IPS-18c (cell line): ENCODE results near the gene KIAA1217.
"Not testable (repeated sequence)": the region's sequence is repeated elsewhere in the genome, so short reads cannot be mapped to it uniquely, and the experiment has no call there.

Experiments used
- H3K4me3 ChIP-seq: 2 replicates; pipeline ENCODE4 v1.7.0; 2013; ENCODE audit warnings: low read depth, mild to moderate bottlenecking, low read length, moderate library complexity; ENCODE audit not compliant: insufficient read depth
- H3K9me3 ChIP-seq: one replicate; pipeline ENCODE4 v1.6.1; 2013; ENCODE audit warnings: mild to moderate bottlenecking, low read length, moderate library complexity; ENCODE audit not compliant: control insufficient read depth, insufficient read depth

Gene KIAA1217

GRCh38 chr10:24428410-24428782 lies 219.5 kb downstream of the KIAA1217 start:
- H3K4me3 ChIP-seq, result no peak overlapping the region
- H3K9me3 ChIP-seq, result no peaks in the 10 kb centered on the region

- no peak overlapping the region for H3K4me3 ChIP-seq
- H3K9me3 ChIP-seq, result no peaks in the 10 kb centered on the region
These were observed 221.7 kb downstream of the KIAA1217 start for GRCh38 chr10:24430591-24430990.

- H3K9me3 ChIP-seq, result no peaks in the 10 kb centered on the region
- no peak overlapping the region for H3K4me3 ChIP-seq
These were observed 223.8 kb downstream of the KIAA1217 start for GRCh38 chr10:24432478-24433416.

DNA sequence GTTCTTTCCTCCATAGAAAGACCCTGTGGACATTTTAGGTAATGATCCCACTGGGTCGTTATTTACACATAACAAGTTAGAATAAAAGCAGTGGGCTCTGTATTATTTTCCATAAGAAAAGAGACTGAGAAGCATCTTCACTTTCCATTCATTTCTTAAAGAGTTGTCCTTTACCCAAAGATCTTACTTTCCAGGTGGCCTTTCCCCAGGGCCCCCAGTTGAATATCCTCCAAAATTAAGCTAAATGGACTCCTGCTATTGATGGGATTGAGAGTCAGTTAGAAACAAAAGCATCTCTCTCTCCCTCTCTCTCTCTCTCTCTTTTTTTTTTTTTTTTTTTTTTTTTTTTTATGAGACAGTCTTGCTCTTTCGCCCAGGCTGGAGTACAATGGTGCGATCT lies 224.8 kb downstream of the KIAA1217 start:
- Histone ChIP-seq H3K9me3 (no peaks in the 10 kb centered on the region), H3K4me3 (no peak overlapping the region)

GRCh38 chr10:24434961-24435360 lies 226.0 kb downstream of the KIAA1217 start:
- H3K9me3 ChIP-seq, result no peaks in the 10 kb centered on the region
- H3K4me3 ChIP-seq, result no peak overlapping the region

DNA sequence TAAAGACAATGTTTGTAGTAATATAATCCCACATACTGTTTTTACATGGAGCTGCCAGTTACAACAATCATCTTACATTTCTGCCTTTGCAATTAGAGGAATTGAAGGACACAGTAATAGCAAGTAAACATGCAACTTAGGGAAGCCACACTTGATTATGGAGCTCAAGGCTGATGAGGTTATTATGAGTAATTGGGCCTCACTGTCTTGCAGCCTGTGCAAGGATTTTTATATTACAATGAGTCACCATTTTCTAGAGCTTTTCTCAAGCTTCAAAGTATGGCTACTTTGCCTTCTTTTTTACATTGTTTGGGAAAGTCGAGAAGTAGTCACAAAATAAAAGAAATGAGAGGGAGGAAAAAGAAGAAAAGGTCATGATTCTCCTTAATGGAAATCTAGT lies 226.4 kb downstream of the KIAA1217 start:
- Histone ChIP-seq H3K4me3 (no peak overlapping the region), H3K9me3 (no peaks in the 10 kb centered on the region)

DNA sequence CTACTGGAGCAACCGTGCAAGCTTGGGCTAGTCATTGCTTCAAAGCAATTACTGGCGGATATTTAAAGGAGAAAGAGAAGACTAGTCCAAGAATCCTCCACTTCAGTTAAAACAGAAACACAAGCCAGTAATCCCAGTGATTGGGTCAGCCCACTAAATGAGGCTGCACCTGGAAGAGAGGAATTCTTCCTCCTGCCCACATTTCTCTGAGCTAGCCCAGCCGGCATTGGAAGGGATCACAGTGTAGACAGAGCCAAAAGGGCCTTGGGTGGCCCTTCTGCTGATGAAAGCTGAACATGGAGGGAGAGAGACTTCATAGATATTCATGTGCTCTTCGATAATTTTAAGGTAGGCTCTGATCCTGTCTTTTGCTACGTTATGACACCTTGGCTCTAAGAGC lies 228.4 kb downstream of the KIAA1217 start:
- Histone ChIP-seq H3K4me3 (no peak overlapping the region), H3K9me3 (no peaks in the 10 kb centered on the region)

GRCh38 chr10:24438800-24439199 lies 229.9 kb downstream of the KIAA1217 start:
- no peaks in the 10 kb centered on the region for H3K9me3 ChIP-seq
- H3K4me3 ChIP-seq, result no peak overlapping the region

DNA sequence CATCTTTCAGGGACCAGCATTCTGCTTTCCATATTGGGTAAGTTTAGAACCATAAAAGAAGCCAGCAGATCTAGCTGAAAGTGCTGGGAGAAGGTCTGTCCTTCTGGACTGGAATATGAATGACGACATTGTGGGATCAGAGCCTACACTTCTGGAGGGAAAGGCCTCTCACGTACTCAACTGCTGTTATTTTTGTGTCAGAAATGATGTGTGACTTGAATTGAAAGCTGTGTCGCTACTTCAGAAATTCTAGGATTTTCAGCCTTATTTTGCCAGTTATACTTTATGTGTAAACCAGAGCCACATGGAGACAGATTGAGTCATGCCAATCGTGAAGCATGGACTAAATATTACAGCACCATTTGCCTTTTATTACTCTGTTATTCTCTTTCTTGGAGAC lies 231.0 kb downstream of the KIAA1217 start:
- Histone ChIP-seq H3K4me3 (no peak overlapping the region), H3K9me3 (no peaks in the 10 kb centered on the region)

GRCh38 chr10:24440817-24441797 lies 232.2 kb downstream of the KIAA1217 start:
- H3K4me3 ChIP-seq, result no peak overlapping the region
- H3K9me3 ChIP-seq, result no peaks in the 10 kb centered on the region

DNA sequence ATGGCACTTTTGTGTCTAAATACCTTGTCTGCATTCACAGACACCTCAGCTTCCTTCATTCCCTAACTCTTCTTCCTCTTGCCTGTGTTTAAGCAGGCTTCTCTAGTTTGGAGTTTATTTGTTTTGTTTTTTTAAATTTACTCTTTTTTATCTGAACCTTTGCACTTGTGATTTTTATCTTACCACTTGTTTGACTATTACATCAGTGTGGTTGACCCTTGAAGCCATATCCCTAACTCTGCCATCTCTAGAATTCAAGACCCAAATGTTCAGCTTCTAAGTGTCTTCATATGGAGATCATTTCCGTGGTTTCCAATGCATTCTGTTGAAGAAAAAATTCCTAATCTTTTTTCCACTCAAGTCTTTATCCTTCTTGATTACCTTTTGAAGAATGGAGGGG lies 233.3 kb downstream of the KIAA1217 start:
- Histone ChIP-seq H3K9me3 (no peaks in the 10 kb centered on the region), H3K4me3 (no peak overlapping the region)

DNA sequence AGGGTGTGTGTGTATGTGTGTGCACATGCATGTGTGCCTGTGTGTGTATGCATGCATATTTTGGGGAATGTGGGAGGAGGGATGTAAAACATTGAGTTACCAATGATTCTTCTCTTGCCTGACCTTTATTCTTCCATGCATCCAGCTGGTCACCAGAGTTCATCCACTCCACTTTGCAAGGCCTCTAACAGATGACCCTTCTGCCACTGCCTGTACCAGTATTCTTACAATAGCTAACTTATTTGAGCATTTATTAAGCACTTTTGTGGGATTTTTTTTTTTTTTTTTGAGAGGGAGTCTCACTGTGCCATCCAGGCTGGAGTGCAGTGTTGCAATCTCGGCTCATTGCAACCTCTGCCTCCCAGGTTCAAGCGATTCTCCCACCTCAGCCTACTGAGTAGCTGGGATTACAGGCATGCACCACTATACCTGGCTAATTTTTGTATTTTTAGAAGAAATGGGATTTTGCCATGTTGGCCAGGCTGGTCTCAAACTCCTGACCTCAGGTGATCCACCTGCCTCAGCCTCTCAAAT lies 233.8 kb downstream of the KIAA1217 start:
- H3K4me3 ChIP-seq, H3K9me3 ChIP-seq: not testable (repeated sequence)

- no peak overlapping the region for H3K4me3 ChIP-seq
- H3K9me3 ChIP-seq, result no peaks in the 10 kb centered on the region
These were observed 235.4 kb downstream of the KIAA1217 start for GRCh38 chr10:24444337-24444736.

GRCh38 chr10:24445958-24446357 lies 237.0 kb downstream of the KIAA1217 start:
- not testable (repeated sequence) for H3K9me3 ChIP-seq, H3K4me3 ChIP-seq

DNA sequence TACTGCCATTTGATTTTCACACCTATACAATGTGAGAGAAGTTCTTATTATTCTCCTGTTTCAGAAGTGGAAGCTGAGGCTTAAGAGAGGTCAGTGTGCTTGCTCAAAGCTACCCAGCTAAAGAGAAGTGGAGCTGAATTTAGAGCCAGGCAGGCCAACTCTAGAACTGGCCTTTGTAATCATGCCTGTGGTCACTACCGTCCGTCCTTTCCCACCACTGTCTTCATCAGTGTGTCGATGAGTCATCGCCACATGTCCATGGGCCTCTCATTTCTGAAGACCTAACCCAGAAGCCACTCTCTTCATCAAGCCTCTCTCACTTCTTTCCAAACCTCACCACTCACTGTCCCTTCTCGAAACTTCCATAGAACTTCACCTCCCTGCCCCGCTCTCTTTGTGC lies 237.8 kb downstream of the KIAA1217 start:
- H3K9me3 ChIP-seq, result no peaks in the 10 kb centered on the region
- no peak overlapping the region for H3K4me3 ChIP-seq

DNA sequence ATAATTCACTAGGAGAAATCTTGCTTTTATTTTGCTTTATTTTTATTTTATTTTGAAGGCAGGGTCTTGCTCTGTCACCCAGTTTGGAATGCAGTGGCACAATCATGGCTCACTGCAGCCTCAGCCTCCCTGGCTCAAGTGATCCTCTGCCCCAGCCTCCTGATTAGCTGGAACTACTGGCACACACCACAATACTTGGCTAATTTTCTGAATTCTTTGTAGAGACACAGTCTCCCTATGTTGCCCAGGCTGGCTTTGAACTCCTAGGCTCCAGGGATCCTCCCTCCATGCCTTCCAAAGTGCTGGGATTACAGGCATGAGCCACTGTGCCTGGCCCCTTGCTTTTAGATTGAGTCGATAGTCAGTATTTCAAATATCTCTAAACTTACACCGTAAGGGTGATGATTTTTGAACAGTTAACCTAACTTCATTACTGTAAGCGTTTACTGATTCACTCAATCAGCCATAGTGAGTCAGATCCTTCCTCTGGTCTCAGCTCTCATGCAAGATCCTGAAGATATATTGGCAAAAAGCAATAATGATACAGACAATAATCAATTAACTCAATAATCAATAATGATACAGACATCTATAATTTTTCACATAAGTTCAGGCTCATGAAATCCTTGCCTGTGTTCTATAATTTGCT lies 239.5 kb downstream of the KIAA1217 start:
- no peaks in the 10 kb centered on the region for H3K9me3 ChIP-seq

DNA sequence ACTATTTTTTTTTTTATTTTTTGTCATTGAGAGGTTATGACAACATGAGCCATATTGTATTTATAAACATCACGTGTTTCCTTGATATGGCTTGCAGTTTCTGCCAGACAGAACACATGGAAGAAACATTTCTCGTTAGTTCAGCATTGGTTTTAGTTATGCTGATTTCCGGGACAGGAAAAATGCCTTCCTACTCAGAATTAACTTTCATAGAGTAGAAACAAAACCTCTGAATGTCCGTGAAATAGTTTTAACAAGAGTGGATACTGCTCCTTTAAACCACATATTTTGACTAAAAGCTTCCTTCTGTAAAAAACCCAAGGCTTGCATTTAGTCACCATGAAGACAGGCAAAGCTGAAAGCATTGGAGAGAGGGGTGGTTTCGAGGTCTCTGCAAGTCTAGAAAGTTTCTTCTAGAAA lies 240.4 kb downstream of the KIAA1217 start:
- no peak overlapping the region for H3K4me3 ChIP-seq
- H3K9me3 ChIP-seq, result no peaks in the 10 kb centered on the region

More for the DNA sequence above, 239.5 kb downstream of the KIAA1217 start:
- H3K4me3 ChIP-seq, result no peak overlapping the region
